ENCODE results near the gene KCNK13. TPM values are rescaled to one million over a fixed set of nuclear protein-coding genes. Genes with fewer than 3 reads are reported as not detected.

KCNK13 gene
- total and polyA plus RNA-seq, 2 donors (not counting 1 experiment from before 2014, with no cell fraction given): not detected

GRCh38 chr14:90140298-90140955 is 78.6 kb downstream of the KCNK13 start:
- Histone ChIP-seq H2AFZ (ENCODE audit: low read length) (no peak overlapping the region), H3K4me3 (replicated peaks in 1 of 4; ENCODE audit: control extremely low read depth in 1 of 4, insufficient read depth in 1 of 4, low read depth in 3 of 4, low read length in 4 of 4) (no peak overlapping the region)
- peak in 1 of 2 donors; percentile 79 for DNase-seq (ENCODE audit: low read depth in 2 of 2)

GRCh38 chr14:90140956-90141316 is 79.1 kb downstream of the KCNK13 start:
- Histone ChIP-seq H3K27ac (ENCODE audit: insufficient read depth, low read length) (no peak overlapping the region), H3K9me3 (ENCODE audit: control insufficient read depth, insufficient read depth, low read depth, low read length) (no peaks in the 10 kb centered on the region), H3K4me3 (replicated peaks in 1 of 4; ENCODE audit: control extremely low read depth in 1 of 4, insufficient read depth in 1 of 4, low read depth in 3 of 4, low read length in 4 of 4) (no peak overlapping the region), H3K36me3 (ENCODE audit: control insufficient read depth, insufficient read depth, low read length) (no peaks in the 10 kb centered on the region), H2AFZ (ENCODE audit: low read length) (no peak overlapping the region), H3K9ac (ENCODE audit: insufficient read depth, low read length) (no peak overlapping the region), H3K79me2 (ENCODE audit: control insufficient read depth, insufficient read depth, low read length) (no peaks in the 10 kb centered on the region), H3K27me3 (ENCODE audit: control insufficient read depth, insufficient read depth, low read length) (no peaks in the 10 kb centered on the region), H3K4me1 (ENCODE audit: control insufficient read depth, extremely low read depth, insufficient read depth, low read length) (no peaks in the 10 kb centered on the region), H4K20me1 (ENCODE audit: control insufficient read depth, extremely low read depth, insufficient read depth, low read length) (no peaks in the 10 kb centered on the region), H3K4me2 (ENCODE audit: extremely low read depth, insufficient read depth, low read length) (no peak overlapping the region)
- peak in 1 of 2 donors; percentile 88 for DNase-seq (ENCODE audit: low read depth in 2 of 2)
- no peak for TF ChIP-seq CTCF (conservative IDR thresholded peaks at IDR 0.05 in 1 of 2, IDR thresholded peaks at IDR 0.05 in 1 of 2; ENCODE audit: low read depth in 1 of 2, low read length in 2 of 2)
- no peak for TF ChIP-seq EZH2 (IDR thresholded peaks at IDR 0.05; ENCODE audit: low read length, missing control alignments)

More at GRCh38 chr14:90140298-90140955, 78.6 kb downstream of the KCNK13 start:
- no peaks in the 10 kb centered on the region for H3K27me3 ChIP-seq (ENCODE audit: control insufficient read depth, insufficient read depth, low read length)
- no peaks in the 10 kb centered on the region for H3K79me2 ChIP-seq (ENCODE audit: control insufficient read depth, insufficient read depth, low read length)
- no peak for TF ChIP-seq EZH2 (IDR thresholded peaks at IDR 0.05; ENCODE audit: low read length, missing control alignments)
- TF ChIP-seq CTCF (conservative IDR thresholded peaks at IDR 0.05 in 1 of 2, IDR thresholded peaks at IDR 0.05 in 1 of 2; ENCODE audit: low read depth in 1 of 2, low read length in 2 of 2): no peak
- no peaks in the 10 kb centered on the region for H3K36me3 ChIP-seq (ENCODE audit: control insufficient read depth, insufficient read depth, low read length)
- no peaks in the 10 kb centered on the region for H3K9me3 ChIP-seq (ENCODE audit: control insufficient read depth, insufficient read depth, low read depth, low read length)
- no peak overlapping the region for H3K9ac ChIP-seq (ENCODE audit: insufficient read depth, low read length)
- no peaks in the 10 kb centered on the region for H3K4me1 ChIP-seq (ENCODE audit: control insufficient read depth, extremely low read depth, insufficient read depth, low read length)
- no peak overlapping the region for H3K27ac ChIP-seq (ENCODE audit: insufficient read depth, low read length)
- H4K20me1 ChIP-seq (ENCODE audit: control insufficient read depth, extremely low read depth, insufficient read depth, low read length): no peaks in the 10 kb centered on the region
- H3K4me2 ChIP-seq (ENCODE audit: extremely low read depth, insufficient read depth, low read length): no peak overlapping the region

GRCh38 chr14:90153429-90153828 is 91.6 kb downstream of the KCNK13 start:
- H4K20me1 ChIP-seq (ENCODE audit: control insufficient read depth, extremely low read depth, insufficient read depth, low read length): no peaks in the 10 kb centered on the region
- no peaks in the 10 kb centered on the region for H3K4me1 ChIP-seq (ENCODE audit: control insufficient read depth, extremely low read depth, insufficient read depth, low read length)
- no peaks in the 10 kb centered on the region for H3K79me2 ChIP-seq (ENCODE audit: control insufficient read depth, insufficient read depth, low read length)
- H3K27me3 ChIP-seq (ENCODE audit: control insufficient read depth, insufficient read depth, low read length): no peaks in the 10 kb centered on the region
- no peak overlapping the region for H2AFZ ChIP-seq (ENCODE audit: low read length)
- H3K9me3 ChIP-seq (ENCODE audit: control insufficient read depth, insufficient read depth, low read depth, low read length): no peaks in the 10 kb centered on the region
- H3K4me3 ChIP-seq (replicated peaks in 1 of 4; ENCODE audit: control extremely low read depth in 1 of 4, insufficient read depth in 1 of 4, low read depth in 3 of 4, low read length in 4 of 4): no peak overlapping the region
- H3K4me2 ChIP-seq (ENCODE audit: extremely low read depth, insufficient read depth, low read length): no peak overlapping the region
- no peak overlapping the region for H3K9ac ChIP-seq (ENCODE audit: insufficient read depth, low read length)
- no peak for DNase-seq (ENCODE audit: low read depth in 2 of 2)
- H3K36me3 ChIP-seq (ENCODE audit: control insufficient read depth, insufficient read depth, low read length): no peaks in the 10 kb centered on the region
- no peak for TF ChIP-seq CTCF (conservative IDR thresholded peaks at IDR 0.05 in 1 of 2, IDR thresholded peaks at IDR 0.05 in 1 of 2; ENCODE audit: low read depth in 1 of 2, low read length in 2 of 2)
- TF ChIP-seq EZH2 (IDR thresholded peaks at IDR 0.05; ENCODE audit: low read length, missing control alignments): no peak
- no peak overlapping the region for H3K27ac ChIP-seq (ENCODE audit: insufficient read depth, low read length)

All from fibroblast of lung (primary cell).